Pancreas (tissue), 10 donors: ENCODE data around the gene FGFR3. TPM values are rescaled to one million over a fixed set of nuclear protein-coding genes. Genes with fewer than 3 reads are reported as not detected.

Experiments
- ATAC-seq, 4 donors: fragments of 200-7000 bp; cut with Tn5 transposase; one replicate each; pipeline versions ENCODE4 v1.8.0 to v1.9.1; 2020; ENCODE audit warnings: mild to moderate bottlenecking in 4 of 4, moderate library complexity in 4 of 4
- DNase-seq, 6 donors: peaks; one replicate each; pipeline ENCODE4 v3.0.0-alpha.2; 2020
- FAIRE-seq: peaks from 2 replicates; lab custom pipeline; 2012; peaks lifted over from hg19 to GRCh38; lab: Jason Lieb, UNC
- H3K27ac ChIP-seq, 4 donors: fragments of 200-600 bp; sonication (generic); 1 replicate in 3 of 4; 2 replicates in 1 of 4; pipeline versions ENCODE4 v1.5.0 to v1.8.0; 2020
- H3K27me3 ChIP-seq, 4 donors: fragments of 200-600 bp; one replicate each; pipeline ENCODE4 v1.8.0; 2021
- H3K36me3 ChIP-seq, 3 donors: fragments of 200-600 bp; sonication (generic) in 1 of 3; one replicate each; pipeline versions ENCODE4 v1.5.0 to v1.8.0; 2020 to 2021
- H3K4me1 ChIP-seq, 3 donors: fragments of 200-600 bp; one replicate each; pipeline ENCODE4 v1.8.0; 2021
- H3K4me3 ChIP-seq, 4 donors: fragments of 200-600 bp; sonication (generic) in 2 of 4; one replicate each; pipeline versions ENCODE4 v1.5.0 to v1.8.0; 2020 to 2021
- H3K9me3 ChIP-seq, 4 donors: fragments of 200-600 bp; one replicate each; pipeline ENCODE4 v1.8.0; 2021
- CTCF ChIP-seq, 4 donors: fragments of 200-600 bp; sonication (generic) in 3 of 4; IDR thresholded peaks; one replicate each; pipeline versions ENCODE4 v1.5.0 to v1.8.0; 2021; ENCODE audit warnings: antibody characterized with exemption in 4 of 4
- WGBS, 2 donors: extraction: QIAGEN DNeasy Blood & Tissue Kit; methylation state at CpG; one replicate each; pipeline ENCODE4 v1.1.7; 2013; 5-methylcytosine and 5-hydroxymethylcytosine counted together
- intact Hi-C, 3 donors: fragments of 100-400 bp; cut with DNase I; formaldehyde crosslinking; loops; one replicate each; pipeline versions ENCODE4 v1.11.1 to v1.14.2; 2022
- polyA plus RNA-seq, 2 donors: library from polyadenylated mRNA; stranded (reverse); fragments of 200-250 nt; gene quantifications; one replicate each; pipeline ENCODE4 v1.2.3, GENCODE V29; 2013
- total RNA-seq, 6 donors: library from RNA; stranded (reverse); fragmentation: NEBNext Ultra II Directional in 4 of 6; extraction: Animal tissue kit (Norgen Biotek cat#: 25700) in 4 of 6; gene quantifications; one replicate each; pipeline versions ENCODE4 v1.2.1 to v1.2.4, GENCODE V29; 2021 to 2023
- donor health status: healthy with polysubstance abuse.
- donor health status: DM: no; HTN: no; CAD: no; lungs with moderate emphysema.
- donor health status: DM: no; HTN: no; CAD: no.
- donor health status: control.
- donor health status: control.
- donor health status: Bipolar disorder and iron deficiency.
- donor health status: DM: yes; HTN: yes; CAD: no.
- donor health status: DM: no; HTN: no; CAD: no.
- donor health status: DM: no; HTN: no; CAD: no.
- donor health status: DM: yes; HTN: yes; CAD: no.

Gene FGFR3
- total and polyA plus RNA-seq, 8 donors, result 40.4 to 300 (median 64.8) TPM

- Histone ChIP-seq H3K4me3 (no peak overlapping the region), H3K27ac (no peak overlapping the region), H3K36me3 (no peaks in the 10 kb centered on the region), H3K9me3 (no peaks in the 10 kb centered on the region), H3K27me3 (no peaks in the 10 kb centered on the region), H3K4me1 (no peaks in the 10 kb centered on the region)
- no peak for FAIRE-seq
- ATAC-seq, result no peak
- no peak for TF ChIP-seq CTCF (IDR thresholded peaks at IDR 0.05)
- no peak for DNase-seq
- 82 to 87% methylated on average over 12 of the region's 12 CpGs for WGBS, 2 donors
- intact Hi-C loops, result loop anchor here in 2 of 3 donors (5.0 to 10.0 kb wide), 3 partner anchors 62 to 439 kb away; no protein-coding TSS in a partner anchor
These were observed 47.4 kb upstream of the FGFR3 start for GRCh38 chr4:1745697-1746096.

- WGBS, 2 donors, result 20 to 22% methylated on average over 17 of the region's 17 CpGs
- peak; percentile 57 to 79 (median 78) for ATAC-seq
These were observed 46.8 kb upstream of the FGFR3 start for GRCh38 chr4:1746265-1746691.

GRCh38 chr4:1746919-1747602 lies 46.0 kb upstream of the FGFR3 start:
- FAIRE-seq (no peak), DNase-seq (no peak), ATAC-seq (peak; percentile 24 to 65 (median 50))
- no peaks in the 10 kb centered on the region for H3K27me3 ChIP-seq
- TF ChIP-seq CTCF (IDR thresholded peaks at IDR 0.05), result no peak
- H3K4me3 ChIP-seq, result no peak overlapping the region
- H3K36me3 ChIP-seq, result no peaks in the 10 kb centered on the region
- no peaks in the 10 kb centered on the region for H3K9me3 ChIP-seq
- H3K4me1 ChIP-seq, result no peaks in the 10 kb centered on the region
- peak overlapping the region; percentile 45 to 67 (median 58) for H3K27ac ChIP-seq
- 59 to 64% methylated on average over 32 to 33 of the region's 33 CpGs for WGBS, 2 donors
- intact Hi-C loops, result loop anchor here in 2 of 3 donors (5.0 to 10.0 kb wide), 3 partner anchors 60 to 438 kb away; no protein-coding TSS in a partner anchor

More at GRCh38 chr4:1746265-1746691, 46.8 kb upstream of the FGFR3 start:
- no peaks in the 10 kb centered on the region for H3K4me1 ChIP-seq
- H3K27me3 ChIP-seq, result no peaks in the 10 kb centered on the region
- intact Hi-C loops, result loop anchor here in 2 of 3 donors (5.0 to 10.0 kb wide), 3 partner anchors 61 to 439 kb away; no protein-coding TSS in a partner anchor
- TF ChIP-seq CTCF (IDR thresholded peaks at IDR 0.05), result peak; percentile 67 to 78 (median 76)
- H3K36me3 ChIP-seq, result no peaks in the 10 kb centered on the region
- no peaks in the 10 kb centered on the region for H3K9me3 ChIP-seq
- peak overlapping the region in 1 of 4 donors; percentile 67 for H3K27ac ChIP-seq
- FAIRE-seq (no peak), DNase-seq (peak in 5 of 6 donors; percentile 61 to 93 (median 78))
- H3K4me3 ChIP-seq, result no peak overlapping the region

- WGBS, 2 donors, result 78 to 83% methylated on average over 14 to 16 of the region's 16 CpGs
- Histone ChIP-seq H3K9me3 (no peaks in the 10 kb centered on the region), H3K27me3 (no peaks in the 10 kb centered on the region), H3K36me3 (no peaks in the 10 kb centered on the region), H3K4me1 (no peaks in the 10 kb centered on the region), H3K4me3 (no peak overlapping the region), H3K27ac (peak overlapping the region in 3 of 4 donors; percentile 58 to 67 (median 58))
- no peak for DNase-seq
- intact Hi-C loops, result loop anchor here in 2 of 3 donors (5.0 to 10.0 kb wide), 3 partner anchors 60 to 437 kb away; no protein-coding TSS in a partner anchor
- ATAC-seq, result no peak
- FAIRE-seq, result no peak
- no peak for TF ChIP-seq CTCF (IDR thresholded peaks at IDR 0.05)
These were observed 45.5 kb upstream of the FGFR3 start for GRCh38 chr4:1747603-1747967.
